NCI-H510A treated with DMSO at 0.1 percent for 48 hours (cell line): ENCODE data around the gene TMEM92.

ENCODE experiments used
- DNase-seq: peaks from one replicate; lab custom pipeline; 2025; lab: John Stamatoyannopoulos, UW

Gene TMEM92

GRCh38 chr17:50274142-50274896 lies at the start of gene TMEM92:
TMEM92 (plus strand) TSS chr17:50274466; CDS start chr17:50274502, 36 bp downstream.
- peak; percentile 16 for DNase-seq

- no peak for DNase-seq
These were observed 48.5 kb upstream of the TMEM92 start for GRCh38 chr17:50225701-50226240.

GRCh38 chr17:50234581-50234980 lies 39.7 kb upstream of the TMEM92 start:
- no peak for DNase-seq

- no peak for DNase-seq
These were observed 36.4 kb upstream of the TMEM92 start for GRCh38 chr17:50237901-50238300.

GRCh38 chr17:50238601-50239280 lies 35.5 kb upstream of the TMEM92 start:
- no peak for DNase-seq

- no peak for DNase-seq
These were observed 34.3 kb upstream of the TMEM92 start for GRCh38 chr17:50239937-50240336.

GRCh38 chr17:50240851-50241250 lies 33.4 kb upstream of the TMEM92 start:
- no peak for DNase-seq

GRCh38 chr17:50241431-50241830 lies 32.8 kb upstream of the TMEM92 start:
- DNase-seq = no peak

- DNase-seq = no peak
These were observed 29.5 kb upstream of the TMEM92 start for GRCh38 chr17:50244771-50245170.

GRCh38 chr17:50248255-50248654 lies 26.0 kb upstream of the TMEM92 start:
- DNase-seq = no peak

- DNase-seq = no peak
These were observed 21.5 kb upstream of the TMEM92 start for GRCh38 chr17:50252781-50253180.

- no peak for DNase-seq
These were observed 18.3 kb upstream of the TMEM92 start for GRCh38 chr17:50255766-50256635.

- DNase-seq = no peak
These were observed 17.2 kb upstream of the TMEM92 start for GRCh38 chr17:50256826-50257618.

GRCh38 chr17:50257676-50258224 lies 16.5 kb upstream of the TMEM92 start:
- DNase-seq = no peak

GRCh38 chr17:50258647-50259476 lies 15.4 kb upstream of the TMEM92 start:
- no peak for DNase-seq

- no peak for DNase-seq
These were observed 14.6 kb upstream of the TMEM92 start for GRCh38 chr17:50259477-50260324.

GRCh38 chr17:50260501-50260911 lies 13.8 kb upstream of the TMEM92 start:
- no peak for DNase-seq

- DNase-seq = no peak
These were observed 13.0 kb upstream of the TMEM92 start for GRCh38 chr17:50261051-50261915.
